HG02798 (cell line): ENCODE results near the gene TECPR2.

Experiments
- ATAC-seq: cut with Tn5 transposase; IDR thresholded peaks from one replicate; pipeline ENCODE4 v1.9.1; 2021; ENCODE audit warnings: mild to moderate bottlenecking; ENCODE audit not compliant: unreplicated experiment, poor library complexity

Gene TECPR2

DNA sequence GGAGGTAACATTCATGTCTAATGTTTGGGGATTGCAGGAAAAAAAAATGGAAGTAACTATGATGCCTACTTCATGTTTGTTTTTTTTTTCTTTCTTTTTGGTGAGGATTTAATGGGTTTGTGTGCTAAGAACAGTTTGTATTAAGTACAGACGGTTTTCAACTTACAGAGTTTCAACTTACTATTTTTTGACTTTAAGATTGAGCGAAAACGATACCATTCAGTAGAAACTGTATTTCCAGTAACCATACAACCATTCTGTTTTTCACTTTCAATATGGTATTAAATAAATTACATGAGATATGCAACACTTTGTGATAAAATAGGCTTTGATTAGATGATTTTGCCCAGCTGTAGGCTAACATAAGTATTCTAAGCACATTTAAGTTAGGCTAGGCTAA is 10.4 kb downstream of the TECPR2 start:
- ATAC-seq, result no peak

GRCh38 chr14:102374264-102374663 is 11.5 kb downstream of the TECPR2 start:
- no peak for ATAC-seq

DNA sequence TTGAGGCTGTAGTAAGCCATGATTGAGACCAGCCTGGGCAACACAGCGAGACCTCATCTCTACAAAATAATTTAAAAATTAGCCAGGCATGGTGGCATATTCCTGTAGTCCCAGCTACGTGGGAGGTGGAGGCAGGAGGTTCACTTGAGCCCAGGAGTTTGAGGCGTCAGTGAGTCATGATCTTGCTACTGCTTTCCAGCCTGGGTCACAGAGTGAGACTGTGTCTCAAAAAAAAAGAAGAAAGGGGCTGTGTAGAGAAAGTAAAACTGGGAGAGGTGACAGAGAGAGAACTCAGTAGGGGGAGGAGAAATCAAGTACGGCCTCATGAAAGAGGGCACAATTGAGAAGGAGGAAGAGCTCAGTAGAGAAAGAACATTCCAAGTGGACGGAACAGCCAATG is 12.4 kb downstream of the TECPR2 start:
- ATAC-seq, result no peak

GRCh38 chr14:102377696-102378095 is 15.0 kb downstream of the TECPR2 start:
- no peak for ATAC-seq

DNA sequence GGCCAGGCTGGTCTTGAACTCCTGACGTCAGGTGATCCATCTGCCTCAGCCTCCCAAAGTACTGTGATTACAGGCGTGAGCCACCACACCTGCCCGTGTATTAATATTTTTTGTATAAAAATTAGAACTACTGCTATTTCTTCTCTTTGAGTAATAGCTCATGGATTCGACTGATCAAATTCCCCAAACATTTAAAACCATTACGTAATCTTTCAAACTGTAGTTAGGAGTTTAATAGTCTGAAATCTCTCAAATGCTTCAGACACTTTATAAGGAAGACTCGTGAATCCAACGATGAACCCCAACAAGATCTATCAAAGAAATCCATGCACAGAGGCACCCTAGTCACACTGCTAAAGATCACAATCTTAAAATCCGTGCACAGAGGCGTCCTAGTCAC is 16.1 kb downstream of the TECPR2 start:
- no peak for ATAC-seq

DNA sequence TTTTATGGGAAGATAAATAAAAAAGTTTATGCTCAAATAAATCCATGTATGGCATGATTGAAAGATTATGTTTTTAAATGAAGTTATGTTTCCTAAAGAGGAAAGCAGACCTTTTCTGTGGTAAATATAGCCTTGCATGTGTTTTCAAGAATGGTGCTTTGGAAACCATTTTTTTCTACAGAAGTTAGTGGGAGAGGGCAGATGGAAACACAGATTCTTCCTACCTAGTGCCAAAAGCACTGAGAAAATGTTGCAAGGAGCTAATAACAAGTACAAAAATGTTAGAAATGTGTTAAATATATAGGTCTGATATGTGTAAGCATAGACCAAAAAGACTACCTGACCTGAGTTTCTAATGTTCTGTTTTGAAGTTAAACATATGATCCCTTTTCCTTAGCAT is 24.3 kb downstream of the TECPR2 start:
- ATAC-seq, result no peak

GRCh38 chr14:102389246-102389645 is 26.5 kb downstream of the TECPR2 start:
- no peak for ATAC-seq

DNA sequence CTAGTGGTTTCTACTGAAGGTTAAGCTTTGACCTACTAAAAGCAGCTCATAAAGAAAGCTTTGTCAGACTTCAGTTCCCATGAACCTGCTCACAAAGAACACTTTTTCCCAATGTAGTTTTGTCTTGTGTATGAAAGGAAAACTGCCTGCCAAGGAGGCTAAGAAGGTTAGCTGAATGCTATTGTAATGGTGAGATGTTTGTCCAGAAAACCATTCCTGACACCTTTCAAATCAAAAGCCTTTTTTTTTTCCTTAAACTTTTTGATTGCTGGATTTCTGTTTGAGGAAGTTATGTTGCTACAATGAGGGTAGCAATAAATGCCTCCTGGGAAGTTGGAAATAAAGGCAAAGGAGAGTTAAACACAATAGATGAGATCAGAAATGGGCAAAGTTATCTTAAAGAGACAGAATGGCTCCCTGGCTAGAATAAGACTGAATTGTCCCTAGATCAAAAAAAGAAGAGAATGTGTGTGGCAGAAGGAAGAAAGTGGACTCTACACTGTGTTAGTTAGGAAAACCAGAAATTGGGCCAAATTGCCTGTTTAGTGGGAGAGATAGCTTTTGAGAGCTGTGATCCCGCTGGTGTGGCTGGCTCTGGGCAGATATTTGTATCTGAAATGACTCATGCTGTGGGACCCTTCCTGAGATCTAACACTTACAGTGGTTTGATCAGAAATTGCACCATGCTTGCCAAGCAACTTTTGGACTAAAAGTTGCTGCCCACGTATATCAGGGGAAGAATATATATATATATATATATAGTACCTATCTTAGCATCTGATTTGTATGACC is 27.5 kb downstream of the TECPR2 start:
- ATAC-seq, result no peak

DNA sequence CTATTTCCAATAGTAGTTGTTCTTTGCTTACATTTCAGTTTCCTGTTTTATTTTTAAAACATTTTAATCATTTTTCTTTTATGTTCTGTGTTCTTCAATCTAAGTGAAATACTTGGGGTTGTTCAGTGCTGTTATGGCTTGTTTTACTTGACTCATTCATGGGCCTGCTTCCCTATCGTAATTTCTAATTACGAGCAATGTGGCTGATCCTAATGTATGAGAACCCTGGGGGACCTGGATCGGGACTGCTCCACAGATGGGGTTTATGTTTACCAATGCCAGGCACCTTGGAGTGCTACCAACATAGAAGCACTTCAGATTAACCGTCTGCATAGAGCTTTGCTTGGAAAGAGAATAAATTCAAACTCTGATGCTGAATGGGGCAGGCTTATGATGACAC is 29.8 kb downstream of the TECPR2 start:
- no peak for ATAC-seq

DNA sequence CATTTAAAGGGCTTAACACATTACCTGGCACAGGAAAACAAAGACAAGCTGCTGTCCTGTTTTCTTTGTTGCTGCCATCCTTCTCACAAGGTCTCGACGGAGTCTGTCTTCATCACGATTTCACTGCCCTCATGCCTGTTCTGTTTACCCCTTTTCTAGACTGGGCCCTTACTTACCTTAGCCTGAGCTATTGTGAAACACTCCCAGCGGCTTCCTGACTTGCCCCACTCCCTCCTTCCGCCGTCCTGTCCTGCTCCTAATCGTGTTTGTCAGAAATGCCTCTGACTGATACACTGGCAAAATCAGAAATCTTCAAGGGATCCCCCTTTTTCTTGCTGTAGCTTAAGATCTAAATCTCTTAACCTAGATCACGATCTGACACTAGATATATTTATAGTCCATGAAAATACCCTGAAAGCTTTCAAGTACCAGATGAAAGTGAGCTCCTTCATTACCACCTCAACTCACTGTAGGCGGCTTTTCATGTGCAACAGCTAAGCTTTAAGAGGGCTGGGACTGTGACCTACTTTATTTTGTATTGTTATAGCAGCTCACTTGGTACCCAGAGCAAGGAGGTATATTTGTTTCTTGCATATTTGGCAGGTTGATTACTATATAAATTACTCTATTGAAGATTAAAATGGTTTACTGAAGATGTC is 32.1 kb downstream of the TECPR2 start:
- no peak for ATAC-seq

DNA sequence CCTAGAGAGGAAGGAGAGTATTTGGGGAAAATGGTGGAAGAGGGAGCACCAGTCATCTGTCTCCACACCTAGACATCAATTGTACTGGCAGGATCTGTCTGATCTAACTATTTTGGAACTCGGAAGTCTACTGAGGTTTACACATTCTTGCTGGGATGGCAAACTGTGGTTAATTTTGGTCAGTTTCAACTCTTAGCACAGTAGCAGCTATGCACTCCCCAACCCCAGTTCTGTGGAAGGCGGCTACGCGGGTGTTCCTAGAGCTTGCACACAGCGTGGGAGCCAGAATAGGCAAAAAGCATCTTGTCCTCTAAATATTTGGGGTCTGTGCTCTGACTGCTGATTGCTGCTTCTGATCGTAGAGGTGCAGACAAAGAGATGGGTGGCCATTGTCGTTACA is 33.8 kb downstream of the TECPR2 start:
- no peak for ATAC-seq

- no peak for ATAC-seq
These were observed 40.3 kb downstream of the TECPR2 start for GRCh38 chr14:102403028-102403427.

- ATAC-seq, result no peak
These were observed 44.5 kb downstream of the TECPR2 start for GRCh38 chr14:102407258-102407657.

DNA sequence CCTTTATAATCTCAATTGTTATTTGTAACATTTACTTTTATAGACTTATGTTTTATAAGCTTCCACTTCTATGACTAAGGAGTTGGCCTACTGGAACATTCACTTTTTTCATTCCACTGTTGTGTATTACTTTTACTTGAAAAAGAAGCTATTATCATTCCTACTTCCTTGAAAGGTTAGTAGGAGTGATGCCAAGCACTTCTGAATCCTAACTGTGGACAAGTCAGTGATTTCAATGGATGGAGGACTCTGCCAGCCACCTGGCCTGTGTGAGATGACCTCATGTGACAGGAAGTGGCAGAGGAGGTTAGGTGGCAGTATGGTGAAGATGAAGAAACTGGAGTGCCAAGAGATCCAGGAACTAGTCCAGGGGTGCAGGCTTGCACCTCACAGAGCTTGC is 46.0 kb downstream of the TECPR2 start:
- ATAC-seq, result no peak

- ATAC-seq, result no peak
These were observed 52.9 kb downstream of the TECPR2 start for GRCh38 chr14:102415671-102416070.

DNA sequence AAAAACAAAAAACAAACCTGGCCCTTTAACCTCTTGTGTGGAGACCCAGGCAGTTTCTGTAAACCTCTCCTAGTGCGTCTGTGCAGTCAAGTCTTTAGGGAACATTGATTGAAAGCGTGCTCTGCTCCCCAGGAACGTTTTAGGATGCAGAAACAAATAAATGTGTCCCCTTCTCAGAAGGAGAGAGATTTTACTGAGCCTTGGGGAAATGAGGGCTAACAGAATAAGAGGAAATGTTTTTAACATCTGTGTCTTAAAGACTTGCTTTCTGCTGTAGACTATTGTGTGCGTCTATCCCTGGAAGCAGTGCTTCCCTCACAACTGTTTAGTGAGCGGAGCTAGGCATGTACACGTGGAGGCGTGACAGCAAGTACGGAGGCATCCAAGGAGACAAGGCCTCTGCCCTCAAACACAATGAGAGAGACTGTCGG is 54.3 kb downstream of the TECPR2 start:
- ATAC-seq, result no peak

- no peak for ATAC-seq
These were observed 54.9 kb downstream of the TECPR2 start for GRCh38 chr14:102417646-102418045.

DNA sequence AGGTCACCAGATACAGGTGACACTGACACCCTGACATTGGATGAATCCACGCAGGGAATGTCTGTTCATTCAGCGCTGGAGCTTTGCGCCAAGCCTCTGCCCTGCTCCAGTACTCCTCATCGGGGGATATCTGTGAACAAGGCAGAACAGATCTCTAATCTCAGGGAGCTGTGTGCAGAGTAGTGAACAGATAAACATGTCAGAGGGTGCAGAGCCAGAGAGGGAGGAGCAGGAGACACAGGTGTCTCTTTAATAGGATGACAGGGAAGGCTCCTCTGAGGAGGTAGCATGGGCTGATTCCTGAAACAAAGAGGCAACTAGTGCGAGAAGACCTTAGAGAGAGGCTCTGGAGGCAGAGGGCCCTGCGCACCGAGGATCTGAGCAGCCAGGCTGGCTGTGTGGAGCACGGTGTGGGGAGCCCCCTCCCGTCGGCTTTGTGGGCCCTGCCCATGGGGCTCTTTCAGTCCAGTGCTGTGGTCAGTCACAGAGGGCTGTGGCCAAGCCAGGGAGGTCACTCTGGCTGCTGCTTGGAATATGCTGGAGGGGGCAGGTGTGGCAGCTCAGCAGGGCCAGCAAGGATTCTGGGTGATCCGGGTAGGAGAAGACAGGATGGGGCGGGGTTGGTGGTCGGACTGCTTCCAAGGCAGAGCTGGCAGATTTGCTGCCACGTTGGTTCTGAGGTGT is 55.6 kb downstream of the TECPR2 start:
- ATAC-seq, result no peak

GRCh38 chr14:102418853-102419240 is 56.1 kb downstream of the TECPR2 start:
- ATAC-seq, result no peak

DNA sequence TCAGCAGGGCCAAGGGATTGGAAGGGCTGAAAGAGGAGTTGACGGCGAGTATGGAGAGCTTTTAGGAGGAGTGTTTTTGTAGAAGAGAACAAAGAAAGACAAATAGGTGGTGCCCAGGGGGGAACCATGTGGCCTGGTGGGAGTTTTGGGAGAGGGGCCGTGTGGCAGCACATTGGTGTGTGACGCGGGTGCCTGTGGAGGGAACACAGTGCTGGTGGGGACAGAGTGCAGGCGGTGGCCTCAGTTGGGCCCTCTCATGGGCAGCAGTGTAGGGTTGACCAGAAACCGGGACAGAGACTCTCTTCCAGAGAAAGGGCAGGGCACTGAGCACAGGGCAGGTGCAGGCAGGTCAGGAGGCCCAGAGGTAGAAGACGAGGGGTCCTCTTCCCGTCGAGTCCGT is 56.5 kb downstream of the TECPR2 start:
- ATAC-seq, result no peak

GRCh38 chr14:102419716-102420115 is 57.0 kb downstream of the TECPR2 start:
- no peak for ATAC-seq
